Measurements from ENCODE around the gene TRIM34.

- TF ChIP-seq CTCF (conservative IDR thresholded peaks at IDR 0.05; ENCODE audit: low read depth, low read length) (no peak), EZH2 (IDR thresholded peaks at IDR 0.05; ENCODE audit: borderline replicate concordance, low read depth, low read length, poor library complexity, severe bottlenecking) (no peak)
These were observed 3.9 kb upstream of the TRIM34 start for GRCh38 chr11:5620651-5621521.

All from A673 (cell line).